Prostate gland (tissue), 2 donors: Measurements from ENCODE around the gene GNLY. TPM values are rescaled to one million over a fixed set of nuclear protein-coding genes. Genes with fewer than 3 reads are reported as not detected.

Source experiments
- DNase-seq: peaks from one replicate; pipeline ENCODE4 v3.0.0-alpha.2; 2019; ENCODE audit warnings: low spot score
- H3K27ac ChIP-seq, 2 donors: fragments of 200-600 bp; sonication (generic); 2 replicates each; pipeline ENCODE4 v1.5.1; 2017 to 2019
- H3K27me3 ChIP-seq: fragments of 200-600 bp; sonication (generic); replicated peaks from 2 replicates; pipeline ENCODE4 v1.5.1; 2019; ENCODE audit not compliant: insufficient read depth
- H3K36me3 ChIP-seq, 2 donors: fragments of 200-600 bp; sonication (generic); 1 replicate in 1 of 2; 2 replicates in 1 of 2; pipeline versions ENCODE4 v1.5.1 to v1.8.1; 2017 to 2019
- H3K4me1 ChIP-seq: fragments of 200-600 bp; sonication (generic); replicated peaks from 2 replicates; pipeline ENCODE4 v1.5.1; 2019
- H3K4me3 ChIP-seq, 2 donors: fragments of 200-600 bp; sonication (generic); 2 replicates each; pipeline ENCODE4 v1.5.1; 2017 to 2019
- H3K9me3 ChIP-seq: fragments of 200-600 bp; sonication (generic); 2 replicates; pipeline ENCODE4 v1.5.1; 2017
- POLR2A ChIP-seq: fragments of 450-650 bp; IDR thresholded peaks from one replicate; pipeline ENCODE4 v1.6.1; 2016; ENCODE audit warnings: antibody characterized with exemption, mild to moderate bottlenecking
- POLR2AphosphoS5 ChIP-seq: sonication (generic); formaldehyde crosslinking; IDR thresholded peaks from one replicate; pipeline ENCODE4 v1.6.1; 2017; ENCODE audit warnings: antibody characterized with exemption
- WGBS: methylation state at CpG from one replicate; pipeline ENCODE4 v1.1.5; 2018; 5-methylcytosine and 5-hydroxymethylcytosine counted together
- intact Hi-C: fragments of 100-400 bp; cut with DNase I; formaldehyde crosslinking; loops from one replicate; pipeline ENCODE4 v1.14.2; 2022
- total RNA-seq, 2 donors: library from RNA; depleted of rRNA; stranded (reverse); fragments of >200 nt; gene quantifications; one replicate each; pipeline ENCODE4 v1.1.0, GENCODE V29; 2016
- TF ChIP-seq, protein P1 (sequence below), 4 experiments: fragments of 200-600 bp in 2 of 4; fragments of 450-650 bp in 2 of 4; sonication (generic) in 2 of 4; IDR thresholded peaks; 1 replicate in 3 of 4; 2 replicates in 1 of 4; pipeline ENCODE4 v1.5.1; 2016 to 2019; ENCODE audit warnings: antibody characterized with exemption in 4 of 4, mild to moderate bottlenecking in 2 of 4, moderate library complexity in 2 of 4

GNLY gene
- total RNA-seq, 2 donors from 2014 or later = 0.36 to 0.68 TPM

DNA sequence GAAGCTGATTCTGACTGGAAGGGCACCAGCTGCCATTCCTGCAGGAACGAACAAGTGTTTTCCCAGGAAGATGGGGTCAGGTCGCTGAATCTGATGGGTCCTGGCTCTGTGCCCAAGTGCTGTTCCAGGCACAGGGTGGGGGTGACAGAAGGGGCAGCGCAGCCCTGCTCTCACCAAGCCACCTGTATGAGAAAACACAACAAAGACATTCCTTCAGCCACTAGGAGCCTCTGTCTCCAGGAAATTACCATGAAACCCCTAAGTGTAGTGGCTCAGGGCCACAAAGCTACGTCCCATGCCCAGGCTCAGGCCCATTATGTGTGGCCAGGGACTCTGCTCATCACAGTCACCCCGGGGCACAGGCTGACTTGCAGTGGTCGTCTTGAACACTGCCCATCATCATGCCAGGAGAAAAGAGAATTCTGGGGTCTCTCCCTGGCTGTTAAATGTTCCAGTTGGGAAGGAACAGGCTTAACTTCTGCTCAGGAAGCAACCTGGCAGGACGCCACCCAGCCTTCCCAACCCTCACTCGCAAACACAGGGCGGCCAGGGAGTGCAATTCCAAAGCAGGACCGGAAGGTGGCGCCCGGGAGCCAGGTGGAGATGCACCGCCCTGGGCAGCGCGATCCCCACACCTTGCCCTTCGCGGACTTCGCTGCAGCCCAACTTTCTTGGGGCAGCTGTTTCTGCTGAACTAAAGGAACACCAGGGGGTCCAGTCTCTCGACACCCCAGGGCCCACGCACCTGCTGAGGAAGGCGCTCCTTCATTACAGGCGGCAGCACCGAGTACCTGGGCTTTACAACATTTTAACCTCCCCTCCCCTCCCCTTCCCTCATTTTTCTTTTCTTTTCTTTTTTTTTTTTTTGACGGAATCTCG lies 15.1 kb upstream of the GNLY start:
- H3K9me3 ChIP-seq = no peaks in the 10 kb centered on the region
- no peaks in the 10 kb centered on the region for H3K36me3 ChIP-seq
- TF ChIP-seq POLR2A (no peak), POLR2AphosphoS5 (peak; percentile 55)
- TF ChIP-seq, protein P1, sequence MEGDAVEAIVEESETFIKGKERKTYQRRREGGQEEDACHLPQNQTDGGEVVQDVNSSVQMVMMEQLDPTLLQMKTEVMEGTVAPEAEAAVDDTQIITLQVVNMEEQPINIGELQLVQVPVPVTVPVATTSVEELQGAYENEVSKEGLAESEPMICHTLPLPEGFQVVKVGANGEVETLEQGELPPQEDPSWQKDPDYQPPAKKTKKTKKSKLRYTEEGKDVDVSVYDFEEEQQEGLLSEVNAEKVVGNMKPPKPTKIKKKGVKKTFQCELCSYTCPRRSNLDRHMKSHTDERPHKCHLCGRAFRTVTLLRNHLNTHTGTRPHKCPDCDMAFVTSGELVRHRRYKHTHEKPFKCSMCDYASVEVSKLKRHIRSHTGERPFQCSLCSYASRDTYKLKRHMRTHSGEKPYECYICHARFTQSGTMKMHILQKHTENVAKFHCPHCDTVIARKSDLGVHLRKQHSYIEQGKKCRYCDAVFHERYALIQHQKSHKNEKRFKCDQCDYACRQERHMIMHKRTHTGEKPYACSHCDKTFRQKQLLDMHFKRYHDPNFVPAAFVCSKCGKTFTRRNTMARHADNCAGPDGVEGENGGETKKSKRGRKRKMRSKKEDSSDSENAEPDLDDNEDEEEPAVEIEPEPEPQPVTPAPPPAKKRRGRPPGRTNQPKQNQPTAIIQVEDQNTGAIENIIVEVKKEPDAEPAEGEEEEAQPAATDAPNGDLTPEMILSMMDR (IDR thresholded peaks at IDR 0.05) = peak; percentile 90 to 97 (median 95)
- peak; percentile 91 for DNase-seq
- no peak overlapping the region for H3K4me3 ChIP-seq
- H3K27me3 ChIP-seq = no peaks in the 10 kb centered on the region
- no peaks in the 10 kb centered on the region for H3K4me1 ChIP-seq
- no peak overlapping the region for H3K27ac ChIP-seq
- intact Hi-C loops = no loop called here
- 16% methylated on average over 25 of the region's 25 CpGs for WGBS

DNA sequence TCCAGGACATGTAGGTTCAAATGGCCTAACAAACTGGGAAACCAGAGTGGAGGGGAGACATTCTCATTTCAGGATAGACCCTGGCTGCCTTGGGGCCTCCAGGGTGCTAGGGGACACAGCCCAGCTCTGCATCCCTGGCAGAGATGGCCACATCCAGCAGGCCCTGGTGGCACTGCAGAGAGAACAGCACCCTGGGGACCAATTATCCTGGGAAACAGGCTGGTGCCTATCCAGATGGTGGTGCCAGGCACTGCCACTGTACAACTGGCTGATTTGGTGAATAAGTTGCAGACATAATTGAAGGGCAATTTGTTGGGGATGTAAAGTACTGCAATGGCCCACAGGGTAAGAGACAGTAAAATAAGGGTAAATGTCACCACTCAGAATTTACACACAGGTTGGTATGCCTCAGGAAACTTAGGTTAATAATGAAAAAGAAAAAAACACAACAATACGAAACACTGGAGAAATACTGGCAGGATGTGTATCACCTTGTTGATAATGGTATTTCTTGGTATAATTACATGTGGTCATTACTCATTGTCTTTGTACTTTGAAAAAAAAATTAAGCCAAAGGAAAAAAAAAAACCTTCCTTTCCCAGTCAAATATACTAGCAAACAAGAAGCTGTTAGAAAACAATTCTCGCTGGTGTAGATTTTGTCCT lies 13.3 kb upstream of the GNLY start:
- no peak overlapping the region for H3K4me3 ChIP-seq
- no peak overlapping the region for H3K27ac ChIP-seq
- H3K9me3 ChIP-seq = no peaks in the 10 kb centered on the region
- no peaks in the 10 kb centered on the region for H3K27me3 ChIP-seq
- H3K4me1 ChIP-seq = no peaks in the 10 kb centered on the region
- intact Hi-C loops = no loop called here
- WGBS = 84% methylated on average over 2 of the region's 2 CpGs
- no peak for TF ChIP-seq POLR2AphosphoS5
- TF ChIP-seq, protein P1 (IDR thresholded peaks at IDR 0.05) = no peak
- TF ChIP-seq POLR2A = no peak
- no peak for DNase-seq
- no peaks in the 10 kb centered on the region for H3K36me3 ChIP-seq

DNA sequence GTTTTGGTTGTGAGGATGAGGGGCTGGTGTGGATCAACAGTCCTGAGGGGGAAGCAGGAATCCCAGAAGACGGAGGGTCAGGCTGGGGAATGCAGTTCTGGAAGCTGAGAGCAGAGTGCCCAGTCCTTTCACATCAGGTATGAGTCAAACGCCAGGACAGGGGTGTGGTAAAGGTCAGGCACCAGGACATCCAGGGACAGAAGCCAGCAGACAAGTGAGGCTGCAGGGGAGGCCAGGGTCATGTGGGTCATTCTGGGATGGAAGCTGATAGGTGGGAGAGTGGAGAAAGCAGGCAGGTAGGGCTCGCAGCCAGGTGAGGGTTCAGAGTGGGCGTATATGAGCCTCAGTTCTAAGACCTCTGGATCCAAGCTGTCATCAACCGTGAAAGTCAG lies 12.8 kb upstream of the GNLY start:
- Histone ChIP-seq H3K27me3 (no peaks in the 10 kb centered on the region), H3K4me1 (no peaks in the 10 kb centered on the region), H3K4me3 (no peak overlapping the region), H3K9me3 (no peaks in the 10 kb centered on the region), H3K36me3 (no peaks in the 10 kb centered on the region), H3K27ac (no peak overlapping the region)
- TF ChIP-seq POLR2A = no peak
- no peak for TF ChIP-seq POLR2AphosphoS5
- TF ChIP-seq, protein P1 (IDR thresholded peaks at IDR 0.05) = no peak
- 75% methylated on average over 5 of the region's 5 CpGs for WGBS
- intact Hi-C loops = no loop called here
- DNase-seq = no peak

DNA sequence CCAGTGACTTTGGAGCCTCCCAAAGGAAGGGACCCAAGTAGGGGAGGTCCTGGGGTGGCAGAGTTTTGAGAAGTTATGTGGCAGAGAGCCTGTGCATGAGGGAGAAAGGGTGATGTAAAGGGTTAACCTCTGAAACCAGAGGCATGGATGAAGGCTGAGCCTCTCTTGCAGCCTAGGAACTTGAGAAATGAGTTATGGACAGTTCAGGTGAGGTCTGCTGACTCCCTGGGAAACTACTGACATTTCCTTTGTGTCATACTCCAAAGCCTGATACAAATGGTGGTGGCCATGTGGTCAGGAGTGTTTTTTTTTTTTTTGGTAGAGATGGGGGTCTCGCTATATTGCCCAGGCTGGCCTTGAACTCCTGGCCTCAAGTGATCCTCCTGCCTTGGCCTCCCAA lies 12.4 kb upstream of the GNLY start:
- H3K4me1 ChIP-seq = no peaks in the 10 kb centered on the region
- no peaks in the 10 kb centered on the region for H3K36me3 ChIP-seq
- no peaks in the 10 kb centered on the region for H3K9me3 ChIP-seq
- no peaks in the 10 kb centered on the region for H3K27me3 ChIP-seq
- no peak overlapping the region for H3K4me3 ChIP-seq
- intact Hi-C loops = no loop called here
- TF ChIP-seq, protein P1 (IDR thresholded peaks at IDR 0.05) = no peak
- no peak for TF ChIP-seq POLR2AphosphoS5
- TF ChIP-seq POLR2A = no peak
- 95% methylated on average over 1 of the region's 1 CpG for WGBS
- H3K27ac ChIP-seq = no peak overlapping the region
- no peak for DNase-seq
